Measurements from ENCODE around the gene DHDDS. TPM values are rescaled to one million over a fixed set of nuclear protein-coding genes. Genes with fewer than 3 reads are reported as not detected.

Gene DHDDS
- total and polyA plus RNA-seq, 2 donors from 2014 or later: 41.8 to 53.4 TPM

- no peak for TF ChIP-seq CTCF (IDR thresholded peaks at IDR 0.05; ENCODE audit: borderline replicate concordance, extremely low read depth, insufficient read depth)
- H3K9me3 ChIP-seq (ENCODE audit: control insufficient read depth in 2 of 3, insufficient read depth in 1 of 3, low read length in 3 of 3): no peaks in the 10 kb centered on the region
- H3K27ac ChIP-seq (ENCODE audit: low read depth in 2 of 2, low read length in 2 of 2): peak overlapping the region; percentile 99
- no peak for FAIRE-seq
- DNase-seq: peak; percentile 95 to 99 (median 97)
- peak overlapping the region in 2 of 3 donors; percentile 68 to 85 for H3K9ac ChIP-seq (ENCODE audit: low read length in 3 of 3)
- peaks cover 11 to 33% (median 12%) of the 10 kb centered on the region in 3 donors for H3K36me3 ChIP-seq (ENCODE audit: control insufficient read depth in 2 of 3, insufficient read depth in 3 of 3, low read length in 3 of 3)
- intact Hi-C loops (cut with DNase I): no loop called here
- peaks cover 3 to 25% (median 10%) of the 10 kb centered on the region in 3 donors for H3K4me1 ChIP-seq (ENCODE audit: control insufficient read depth in 2 of 3, insufficient read depth in 2 of 3, low read depth in 1 of 3, low read length in 3 of 3)
- H3K4me3 ChIP-seq (ENCODE audit: low read length in 3 of 3): peak overlapping the region; percentile 88 to 95 (median 90)
- H3K27me3 ChIP-seq (ENCODE audit: control insufficient read depth, insufficient read depth, low read length): no peaks in the 10 kb centered on the region
Observed at GRCh38 chr1:26472901-26473845, 41.1 kb downstream of the DHDDS start.

GRCh38 chr1:26474818-26475217, 42.7 kb downstream of the DHDDS start:
- H3K9ac ChIP-seq (ENCODE audit: low read length in 3 of 3): no peak overlapping the region
- no peak overlapping the region for H3K4me3 ChIP-seq (ENCODE audit: low read length in 3 of 3)
- TF ChIP-seq CTCF (IDR thresholded peaks at IDR 0.05; ENCODE audit: borderline replicate concordance, extremely low read depth, insufficient read depth): no peak
- H3K4me1 ChIP-seq (ENCODE audit: control insufficient read depth in 2 of 3, insufficient read depth in 2 of 3, low read depth in 1 of 3, low read length in 3 of 3): peaks cover 3 to 22% (median 10%) of the 10 kb centered on the region in 3 donors
- H3K9me3 ChIP-seq (ENCODE audit: control insufficient read depth in 2 of 3, insufficient read depth in 1 of 3, low read length in 3 of 3): no peaks in the 10 kb centered on the region
- H3K27ac ChIP-seq (ENCODE audit: low read depth in 2 of 2, low read length in 2 of 2): no peak overlapping the region
- FAIRE-seq (no peak), DNase-seq (no peak)
- peaks cover 11 to 35% (median 12%) of the 10 kb centered on the region in 3 donors for H3K36me3 ChIP-seq (ENCODE audit: control insufficient read depth in 2 of 3, insufficient read depth in 3 of 3, low read length in 3 of 3)
- intact Hi-C loops (cut with DNase I): no loop called here
- no peaks in the 10 kb centered on the region for H3K27me3 ChIP-seq (ENCODE audit: control insufficient read depth, insufficient read depth, low read length)

DNA sequence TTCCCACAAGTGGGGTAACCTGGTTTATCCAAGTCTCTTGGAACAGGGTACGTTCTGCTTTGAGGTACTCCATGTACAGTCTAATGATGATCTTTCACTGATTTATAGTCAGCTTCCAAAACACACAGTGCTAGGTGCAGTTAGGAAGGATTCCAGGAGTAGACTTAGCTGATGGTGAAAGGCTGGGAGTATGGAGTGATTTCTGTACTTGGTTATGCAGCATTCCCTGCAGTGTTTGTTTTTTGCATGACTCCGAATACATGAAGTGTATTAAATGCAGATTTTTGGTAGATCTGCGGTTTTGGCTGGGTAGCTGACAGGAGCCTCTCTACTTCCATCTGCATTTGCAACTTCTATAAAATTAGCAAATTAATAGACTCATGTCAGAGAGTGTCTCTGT, 43.9 kb downstream of the DHDDS start:
- H3K4me3 ChIP-seq (ENCODE audit: low read length in 3 of 3): no peak overlapping the region
- no peaks in the 10 kb centered on the region for H3K27me3 ChIP-seq (ENCODE audit: control insufficient read depth, insufficient read depth, low read length)
- intact Hi-C loops (cut with DNase I): no loop called here
- no peaks in the 10 kb centered on the region for H3K9me3 ChIP-seq (ENCODE audit: control insufficient read depth in 2 of 3, insufficient read depth in 1 of 3, low read length in 3 of 3)
- DNase-seq (no peak), FAIRE-seq (no peak)
- peaks cover 3 to 18% (median 10%) of the 10 kb centered on the region in 3 donors for H3K4me1 ChIP-seq (ENCODE audit: control insufficient read depth in 2 of 3, insufficient read depth in 2 of 3, low read depth in 1 of 3, low read length in 3 of 3)
- no peak overlapping the region for H3K27ac ChIP-seq (ENCODE audit: low read depth in 2 of 2, low read length in 2 of 2)
- H3K36me3 ChIP-seq (ENCODE audit: control insufficient read depth in 2 of 3, insufficient read depth in 3 of 3, low read length in 3 of 3): peaks cover 11 to 35% (median 12%) of the 10 kb centered on the region in 3 donors
- TF ChIP-seq CTCF (IDR thresholded peaks at IDR 0.05; ENCODE audit: borderline replicate concordance, extremely low read depth, insufficient read depth): no peak
- H3K9ac ChIP-seq (ENCODE audit: low read length in 3 of 3): no peak overlapping the region
